ENCODE measurements around the gene FCGBP.

The FCGBP gene

GRCh38 chr19:39939556-39939955 is 5.1 kb upstream of the FCGBP start:
- Histone ChIP-seq H3K27ac (ENCODE audit: low read depth, low read length) (peak overlapping the region; percentile 24), H3K4me2 (ENCODE audit: low read depth, low read length, poor library complexity, severe bottlenecking) (no peak overlapping the region), H3F3A (ENCODE audit: insufficient read depth) (peaks cover 55% of the 10 kb centered on the region), H4K20me1 (ENCODE audit: low read depth, low read length) (no peaks in the 10 kb centered on the region), H2AFZ (ENCODE audit: low read depth, low read length, severe bottlenecking) (no peak overlapping the region), H3K27me3 (ENCODE audit: low read length) (no peaks in the 10 kb centered on the region), H3K36me3 (ENCODE audit: low read length) (peaks cover 10% of the 10 kb centered on the region), H3K9ac (ENCODE audit: low read length) (no peak overlapping the region), H3K4me3 (ENCODE audit: insufficient read depth, low read length, poor library complexity, severe bottlenecking) (no peak overlapping the region), H3K9me3 (ENCODE audit: insufficient read depth, low read length) (no peaks in the 10 kb centered on the region), H3K79me2 (ENCODE audit: insufficient read depth, low read length) (no peaks in the 10 kb centered on the region), H3K9me2 (replicated peaks; ENCODE audit: insufficient read depth, low read length) (no peaks in the 10 kb centered on the region)
- TF ChIP-seq, protein P1, sequence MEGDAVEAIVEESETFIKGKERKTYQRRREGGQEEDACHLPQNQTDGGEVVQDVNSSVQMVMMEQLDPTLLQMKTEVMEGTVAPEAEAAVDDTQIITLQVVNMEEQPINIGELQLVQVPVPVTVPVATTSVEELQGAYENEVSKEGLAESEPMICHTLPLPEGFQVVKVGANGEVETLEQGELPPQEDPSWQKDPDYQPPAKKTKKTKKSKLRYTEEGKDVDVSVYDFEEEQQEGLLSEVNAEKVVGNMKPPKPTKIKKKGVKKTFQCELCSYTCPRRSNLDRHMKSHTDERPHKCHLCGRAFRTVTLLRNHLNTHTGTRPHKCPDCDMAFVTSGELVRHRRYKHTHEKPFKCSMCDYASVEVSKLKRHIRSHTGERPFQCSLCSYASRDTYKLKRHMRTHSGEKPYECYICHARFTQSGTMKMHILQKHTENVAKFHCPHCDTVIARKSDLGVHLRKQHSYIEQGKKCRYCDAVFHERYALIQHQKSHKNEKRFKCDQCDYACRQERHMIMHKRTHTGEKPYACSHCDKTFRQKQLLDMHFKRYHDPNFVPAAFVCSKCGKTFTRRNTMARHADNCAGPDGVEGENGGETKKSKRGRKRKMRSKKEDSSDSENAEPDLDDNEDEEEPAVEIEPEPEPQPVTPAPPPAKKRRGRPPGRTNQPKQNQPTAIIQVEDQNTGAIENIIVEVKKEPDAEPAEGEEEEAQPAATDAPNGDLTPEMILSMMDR (IDR thresholded peaks at IDR 0.05; ENCODE audit: insufficient read depth, low read length, poor library complexity, severe bottlenecking), result no peak
- no peak for TF ChIP-seq EZH2phosphoT487 (conservative IDR thresholded peaks at IDR 0.05; ENCODE audit: low read length)

GRCh38 chr19:39937787-39938186 is 3.4 kb upstream of the FCGBP start:
- H3K4me3 ChIP-seq (ENCODE audit: insufficient read depth, low read length, poor library complexity, severe bottlenecking), result no peak overlapping the region
- peaks cover 46% of the 10 kb centered on the region for H3F3A ChIP-seq (ENCODE audit: insufficient read depth)
- no peaks in the 10 kb centered on the region for H3K79me2 ChIP-seq (ENCODE audit: insufficient read depth, low read length)
- peak overlapping the region; percentile 55; the same call in 1 of the 2 replicates for H3K27ac ChIP-seq (ENCODE audit: low read depth, low read length)
- peaks cover 10% of the 10 kb centered on the region for H3K36me3 ChIP-seq (ENCODE audit: low read length)
- no peaks in the 10 kb centered on the region for H3K9me2 ChIP-seq (replicated peaks; ENCODE audit: insufficient read depth, low read length)
- TF ChIP-seq EZH2phosphoT487 (conservative IDR thresholded peaks at IDR 0.05; ENCODE audit: low read length), result no peak
- TF ChIP-seq, protein P1 (IDR thresholded peaks at IDR 0.05; ENCODE audit: insufficient read depth, low read length, poor library complexity, severe bottlenecking), result no peak
- H3K9me3 ChIP-seq (ENCODE audit: insufficient read depth, low read length), result no peaks in the 10 kb centered on the region
- H3K27me3 ChIP-seq (ENCODE audit: low read length), result no peaks in the 10 kb centered on the region
- no peak overlapping the region for H3K9ac ChIP-seq (ENCODE audit: low read length)
- no peaks in the 10 kb centered on the region for H4K20me1 ChIP-seq (ENCODE audit: low read depth, low read length)
- no peak overlapping the region for H2AFZ ChIP-seq (ENCODE audit: low read depth, low read length, severe bottlenecking)
- H3K4me2 ChIP-seq (ENCODE audit: low read depth, low read length, poor library complexity, severe bottlenecking), result peak overlapping the region; percentile 3

GRCh38 chr19:39937094-39937720 is 2.8 kb upstream of the FCGBP start:
- Histone ChIP-seq H4K20me1 (ENCODE audit: low read depth, low read length) (no peaks in the 10 kb centered on the region), H3K4me3 (ENCODE audit: insufficient read depth, low read length, poor library complexity, severe bottlenecking) (no peak overlapping the region), H3K4me2 (ENCODE audit: low read depth, low read length, poor library complexity, severe bottlenecking) (peak overlapping the region; percentile 31), H3K9me3 (ENCODE audit: insufficient read depth, low read length) (no peaks in the 10 kb centered on the region), H3F3A (ENCODE audit: insufficient read depth) (peaks cover 40% of the 10 kb centered on the region), H2AFZ (ENCODE audit: low read depth, low read length, severe bottlenecking) (no peak overlapping the region), H3K27ac (ENCODE audit: low read depth, low read length) (peak overlapping the region; percentile 55), H3K79me2 (ENCODE audit: insufficient read depth, low read length) (no peaks in the 10 kb centered on the region), H3K36me3 (ENCODE audit: low read length) (peaks cover 10% of the 10 kb centered on the region), H3K9me2 (replicated peaks; ENCODE audit: insufficient read depth, low read length) (no peaks in the 10 kb centered on the region), H3K9ac (ENCODE audit: low read length) (peak overlapping the region; percentile 15; the same call in 1 of the 2 replicates), H3K27me3 (ENCODE audit: low read length) (no peaks in the 10 kb centered on the region)
- TF ChIP-seq, protein P1 (IDR thresholded peaks at IDR 0.05; ENCODE audit: insufficient read depth, low read length, poor library complexity, severe bottlenecking), result no peak
- no peak for TF ChIP-seq EZH2phosphoT487 (conservative IDR thresholded peaks at IDR 0.05; ENCODE audit: low read length)

Measured in SU-DHL-6 (cell line).